Measurements from ENCODE around the gene NDUFV2.
"Not testable (repeated sequence)": the region's sequence is repeated elsewhere in the genome, so short reads cannot be mapped to it uniquely, and the experiment has no call there.

- not testable (repeated sequence) for TF ChIP-seq CTCF (IDR thresholded peaks at IDR 0.05; ENCODE audit: low read length); EZH2 (IDR thresholded peaks at IDR 0.05; ENCODE audit: borderline replicate concordance, low read length)
These were observed 9.4 kb upstream of the NDUFV2 start for GRCh38 chr18:9093109-9093508.

All from OCI-LY1 (cell line).